AG09319 (cell line): Measurements from ENCODE around the gene POR.

Experiments
- DNase-seq: peaks from one replicate; pipeline ENCODE4 v3.0.0-alpha.2; 2010; ENCODE audit warnings: low read depth; ENCODE audit errors: extremely low read depth
- TF ChIP-seq, protein P1 (sequence below): IDR thresholded peaks from 2 replicates; pipeline ENCODE4 v1.5.1; 2011; ENCODE audit warnings: low read depth, mild to moderate bottlenecking, inconsistent platforms, low read length, moderate library complexity

POR gene

DNA sequence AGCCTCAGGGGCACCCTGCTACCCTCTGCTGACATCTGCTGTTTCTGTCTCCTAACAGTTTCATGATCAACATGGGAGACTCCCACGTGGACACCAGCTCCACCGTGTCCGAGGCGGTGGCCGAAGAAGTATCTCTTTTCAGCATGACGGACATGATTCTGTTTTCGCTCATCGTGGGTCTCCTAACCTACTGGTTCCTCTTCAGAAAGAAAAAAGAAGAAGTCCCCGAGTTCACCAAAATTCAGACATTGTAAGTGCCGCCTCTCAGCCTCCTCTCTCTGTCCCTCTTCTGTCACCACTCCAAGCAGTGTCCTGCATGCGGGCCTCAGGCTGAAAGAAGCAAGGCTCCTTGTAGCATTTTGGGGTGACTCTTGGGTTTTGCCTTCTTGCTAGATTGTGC lies 39.0 kb downstream of the POR start:
- DNase-seq: no peak
- TF ChIP-seq, protein P1, sequence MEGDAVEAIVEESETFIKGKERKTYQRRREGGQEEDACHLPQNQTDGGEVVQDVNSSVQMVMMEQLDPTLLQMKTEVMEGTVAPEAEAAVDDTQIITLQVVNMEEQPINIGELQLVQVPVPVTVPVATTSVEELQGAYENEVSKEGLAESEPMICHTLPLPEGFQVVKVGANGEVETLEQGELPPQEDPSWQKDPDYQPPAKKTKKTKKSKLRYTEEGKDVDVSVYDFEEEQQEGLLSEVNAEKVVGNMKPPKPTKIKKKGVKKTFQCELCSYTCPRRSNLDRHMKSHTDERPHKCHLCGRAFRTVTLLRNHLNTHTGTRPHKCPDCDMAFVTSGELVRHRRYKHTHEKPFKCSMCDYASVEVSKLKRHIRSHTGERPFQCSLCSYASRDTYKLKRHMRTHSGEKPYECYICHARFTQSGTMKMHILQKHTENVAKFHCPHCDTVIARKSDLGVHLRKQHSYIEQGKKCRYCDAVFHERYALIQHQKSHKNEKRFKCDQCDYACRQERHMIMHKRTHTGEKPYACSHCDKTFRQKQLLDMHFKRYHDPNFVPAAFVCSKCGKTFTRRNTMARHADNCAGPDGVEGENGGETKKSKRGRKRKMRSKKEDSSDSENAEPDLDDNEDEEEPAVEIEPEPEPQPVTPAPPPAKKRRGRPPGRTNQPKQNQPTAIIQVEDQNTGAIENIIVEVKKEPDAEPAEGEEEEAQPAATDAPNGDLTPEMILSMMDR: no peak

DNA sequence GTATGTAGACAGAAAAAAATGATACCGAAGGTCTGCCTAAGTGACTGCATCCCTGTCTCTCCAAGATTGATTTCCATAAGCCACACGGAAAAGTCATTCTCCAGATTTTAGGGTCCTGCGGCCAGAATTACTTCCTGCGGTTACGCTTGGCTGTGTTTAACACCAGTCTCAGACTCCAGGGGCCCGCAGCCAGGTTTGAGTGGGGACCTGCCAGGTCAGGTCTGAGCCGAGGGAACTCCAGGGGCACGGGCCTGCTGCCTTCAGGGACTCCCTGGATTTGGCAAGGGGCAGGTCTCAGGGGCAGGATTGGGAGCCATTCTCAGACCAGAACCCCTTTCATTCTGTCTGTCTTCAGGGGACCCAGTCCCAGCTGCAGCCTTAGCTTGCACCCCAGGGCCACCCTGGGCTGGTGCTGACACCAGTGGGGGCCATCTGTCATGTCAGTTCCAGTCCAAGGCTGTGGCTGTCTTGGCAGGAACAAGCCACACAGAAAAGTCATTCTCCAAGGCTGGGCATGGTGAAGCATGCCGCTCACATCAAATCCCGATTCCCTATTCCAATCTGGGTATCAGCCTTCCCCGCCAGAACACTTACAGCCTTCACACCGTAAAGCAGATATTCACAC lies 40.5 kb downstream of the POR start:
- no peak for DNase-seq
- TF ChIP-seq, protein P1: no peak

DNA sequence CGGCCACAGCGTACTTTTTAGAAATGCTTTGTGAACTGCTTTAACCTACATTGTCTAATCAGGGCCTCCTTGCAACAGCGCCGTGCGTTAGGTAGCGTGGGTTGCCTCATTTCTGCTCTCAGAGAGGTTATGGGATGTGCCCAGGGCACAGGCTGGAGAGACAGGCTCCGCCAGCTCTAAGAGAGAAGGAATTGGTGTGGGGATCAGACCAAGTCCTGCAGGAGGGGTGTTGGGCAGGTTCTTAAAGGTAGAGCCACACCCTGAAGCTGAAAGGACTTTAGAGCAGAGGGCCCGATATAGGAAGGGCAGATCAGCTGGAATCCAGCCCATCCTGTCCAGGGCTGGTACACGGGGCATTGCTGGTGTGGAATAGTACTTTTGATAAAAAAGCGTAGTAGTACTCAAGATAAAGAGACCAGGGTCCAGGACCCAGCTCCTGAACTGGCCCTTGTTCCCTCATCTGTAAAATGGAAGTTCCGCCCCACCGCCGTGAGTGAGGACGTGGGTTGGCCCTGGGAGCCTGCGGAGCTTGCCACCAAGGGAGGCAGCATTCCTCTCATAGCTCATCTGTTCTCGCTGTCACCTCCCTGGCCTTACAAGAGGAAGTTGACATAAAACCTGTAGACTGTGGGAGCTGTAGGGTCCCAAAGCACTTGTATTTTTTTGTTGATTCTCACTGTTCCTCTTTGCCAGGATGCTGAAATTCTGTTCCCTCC lies 42.2 kb downstream of the POR start:
- TF ChIP-seq, protein P1: no peak
- DNase-seq: no peak

DNA sequence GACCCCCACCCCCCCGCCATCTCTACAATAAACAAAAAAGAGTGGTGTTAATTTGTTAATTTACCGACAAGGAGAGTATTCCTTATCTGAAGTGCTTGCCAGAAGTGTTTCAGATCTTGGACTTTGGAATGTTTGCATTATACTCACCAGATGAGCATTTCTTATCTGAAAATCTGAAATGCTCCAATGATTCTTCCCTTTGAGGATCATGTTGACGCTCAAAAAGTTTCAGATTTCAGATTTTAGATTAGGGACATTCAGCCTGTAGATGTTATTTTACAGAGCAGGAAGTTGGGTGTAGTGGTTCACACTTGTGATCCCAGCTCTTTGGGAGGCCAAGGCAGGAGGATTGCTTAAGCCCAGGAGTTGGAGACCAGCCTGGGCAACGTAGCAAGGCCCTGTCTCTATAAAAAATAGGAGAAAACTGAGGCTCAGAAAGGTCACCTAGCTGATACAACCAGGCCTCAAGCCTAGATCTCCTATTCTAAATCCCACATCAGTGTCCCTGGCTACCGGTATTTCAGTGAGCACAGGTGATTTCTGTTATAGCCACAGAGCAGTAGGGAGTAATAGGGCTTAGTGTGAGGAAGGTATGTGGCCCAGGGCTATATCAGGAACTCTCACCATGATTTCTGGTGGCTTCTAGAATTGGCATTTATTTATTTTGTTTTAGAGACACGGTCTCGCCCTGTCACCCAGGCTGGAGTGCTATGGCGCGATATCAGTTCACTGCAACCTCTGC lies 44.0 kb downstream of the POR start:
- no peak for DNase-seq
- TF ChIP-seq, protein P1: no peak

DNA sequence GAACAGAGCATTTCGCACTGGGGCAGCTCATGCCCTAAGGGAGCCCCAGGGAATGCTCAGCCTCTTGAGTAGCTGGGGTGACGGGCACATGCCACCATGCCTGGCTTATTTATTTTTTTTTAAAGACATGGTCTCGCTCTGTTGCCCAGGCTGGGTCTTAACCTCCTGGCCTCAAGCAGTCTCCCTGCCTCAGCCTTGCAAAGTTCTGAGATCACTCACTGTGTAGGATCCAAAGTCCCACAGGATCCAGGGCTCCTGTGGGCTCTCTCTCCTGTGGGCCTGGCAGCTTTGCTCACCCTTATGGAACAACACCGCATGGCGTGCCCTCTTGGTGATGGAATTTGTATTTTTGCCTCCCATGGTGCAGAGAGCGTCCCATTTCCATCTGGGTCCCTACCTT lies 45.4 kb downstream of the POR start:
- TF ChIP-seq, protein P1: no peak
- DNase-seq: no peak

DNA sequence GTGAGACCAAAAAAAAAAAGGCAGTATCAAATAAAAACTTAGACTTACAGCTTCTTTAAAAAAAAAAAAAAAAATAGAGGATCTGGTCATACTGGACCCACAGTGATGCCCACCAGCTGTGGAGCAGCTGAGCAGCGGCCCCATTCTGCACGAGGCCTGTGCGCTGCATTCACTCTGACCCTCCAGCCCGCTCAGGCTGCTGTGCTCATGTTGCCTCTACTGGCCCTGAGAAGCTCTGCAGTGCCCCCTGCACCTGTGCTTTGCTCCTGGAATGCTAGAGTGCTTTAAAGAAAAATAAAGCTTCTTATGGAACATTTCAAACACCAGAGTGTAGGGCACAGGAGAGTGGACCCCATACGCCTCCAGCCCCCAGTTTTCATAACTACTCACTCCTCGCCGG lies 46.3 kb downstream of the POR start:
- no peak for DNase-seq
- TF ChIP-seq, protein P1: no peak
